ENCODE measurements around the gene EGLN3. TPM values are rescaled to one million over a fixed set of nuclear protein-coding genes. Genes with fewer than 3 reads are reported as not detected.
"Not testable (repeated sequence)": the region's sequence is repeated elsewhere in the genome, so short reads cannot be mapped to it uniquely, and the experiment has no call there.

The EGLN3 gene
- total RNA-seq, 5 donors from 2014 or later (not counting 1 experiment from before 2014, with no cell fraction given) = 3.8 to 15.1 (median 7.6) TPM

DNA sequence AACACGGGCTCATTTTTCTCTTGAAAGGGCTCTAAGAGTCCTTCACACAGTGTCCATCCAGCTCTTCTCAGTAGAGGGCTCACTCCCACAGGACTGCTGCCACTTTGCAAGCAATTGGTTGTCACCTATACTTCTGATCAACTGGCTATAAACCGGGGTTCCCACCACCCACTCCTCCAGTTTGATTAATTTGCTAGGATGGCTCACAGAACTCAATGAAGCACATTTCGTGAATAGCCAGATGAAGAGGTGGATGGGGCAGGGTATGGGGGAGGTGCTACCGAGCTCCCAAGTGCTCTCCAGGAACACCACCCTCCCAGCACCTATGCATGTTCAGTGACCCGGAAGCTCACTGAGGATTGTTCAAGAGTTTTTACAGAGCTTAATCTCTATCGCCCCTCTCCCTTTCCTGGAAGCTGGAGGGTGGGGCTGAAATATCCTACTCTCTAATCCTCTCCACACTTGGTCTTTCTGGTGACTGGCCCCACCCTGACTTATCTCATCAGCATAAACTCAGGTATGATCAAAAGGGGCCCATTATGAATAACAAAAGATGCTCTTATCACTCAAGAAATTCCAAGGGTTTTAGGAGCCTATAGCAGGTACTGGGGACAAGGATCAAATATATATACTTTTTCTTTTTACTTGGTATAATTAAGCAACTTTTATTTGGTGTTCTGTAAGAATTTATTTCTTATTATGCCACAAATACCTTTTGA, 13.9 kb upstream of the EGLN3 start:
- POLR2A ChIA-PET = no interaction called here

DNA sequence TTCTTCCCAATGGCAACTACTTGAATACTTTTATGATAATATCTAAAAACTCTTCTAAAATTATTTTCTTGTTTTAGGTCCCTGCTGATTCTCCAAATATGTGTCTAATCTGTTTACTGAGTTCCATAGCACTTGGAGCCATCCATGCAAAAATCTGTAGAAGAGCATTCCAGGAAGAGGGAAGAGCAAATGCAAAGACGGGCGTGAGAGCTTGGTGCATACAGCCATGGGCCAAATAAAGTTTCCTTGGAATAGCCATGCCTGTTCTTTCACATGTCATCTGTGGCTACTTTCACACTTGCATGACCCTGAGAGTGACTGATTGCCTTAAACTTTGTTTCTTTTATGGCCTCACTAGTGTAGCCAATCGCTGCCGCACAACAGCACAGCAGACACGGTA, 13.0 kb upstream of the EGLN3 start:
- ChIA-PET CTCF (no interaction called here), POLR2A (no interaction called here)
- Histone ChIP-seq H3K9me3 (no peaks in the 10 kb centered on the region), H3K36me3 (ENCODE audit: control insufficient read depth in 2 of 2, extremely low read depth in 1 of 2, insufficient read depth in 1 of 2, low read length in 1 of 2) (no peaks in the 10 kb centered on the region), H3K4me1 (ENCODE audit: control insufficient read depth in 1 of 2, extremely low read depth in 1 of 2, insufficient read depth in 2 of 2, low read length in 2 of 2) (peaks cover 0 to 4% of the 10 kb centered on the region in 2 experiments), H3K27me3 (replicated peaks in 1 of 2; ENCODE audit: control insufficient read depth in 2 of 2, extremely low read depth in 1 of 2, insufficient read depth in 2 of 2, low read length in 1 of 2) (peaks cover 0 to 6% of the 10 kb centered on the region in 2 experiments), H3K4me3 (ENCODE audit: control insufficient read depth in 1 of 2, extremely low read depth in 1 of 2, low read length in 1 of 2) (no peak overlapping the region), H3K27ac (ENCODE audit: low read length) (no peak overlapping the region)
- no peak for DNase-seq
- Mint-ChIP-seq H3K9me3 (peaks cover 0 to 11% (median 8%) of the 10 kb centered on the region in 3 donors), H3K36me3 (peaks cover 6% of the 10 kb centered on the region), H3K4me1 (peaks cover 6 to 12% (median 7%) of the 10 kb centered on the region in 3 donors), H3K27me3 (peaks cover 0 to 8% of the 10 kb centered on the region in 2 donors), H3K27ac (no peak overlapping the region), H3K4me3 (no peak overlapping the region)
- no peak for ATAC-seq (replicated peaks in 1 of 4)
- WGBS (ENCODE audit: insufficient coverage) = 100% methylated on average over 4 of the region's 5 CpGs

More for the DNA sequence above, 13.9 kb upstream of the EGLN3 start:
- no peak for ATAC-seq (replicated peaks in 1 of 4)
- WGBS (ENCODE audit: insufficient coverage) = 100% methylated on average over 1 of the region's 6 CpGs
- peaks cover 0 to 3% of the 10 kb centered on the region in 2 experiments for H3K27me3 ChIP-seq (replicated peaks in 1 of 2; ENCODE audit: control insufficient read depth in 2 of 2, extremely low read depth in 1 of 2, insufficient read depth in 2 of 2, low read length in 1 of 2)
- no peaks in the 10 kb centered on the region for H3K36me3 ChIP-seq (ENCODE audit: control insufficient read depth in 2 of 2, extremely low read depth in 1 of 2, insufficient read depth in 1 of 2, low read length in 1 of 2)
- Mint-ChIP-seq H3K9me3 (peaks cover 2 to 13% (median 10%) of the 10 kb centered on the region in 3 donors), H3K36me3 (peaks cover 6% of the 10 kb centered on the region), H3K27me3 (peaks cover 0 to 8% of the 10 kb centered on the region in 2 donors), H3K4me1 (peaks cover 4 to 6% (median 6%) of the 10 kb centered on the region in 3 donors), H3K4me3 (no peak overlapping the region), H3K27ac (no peak overlapping the region)
- H3K27ac ChIP-seq (ENCODE audit: low read length) = no peak overlapping the region
- no peaks in the 10 kb centered on the region for H3K9me3 ChIP-seq
- DNase-seq = no peak
- CTCF ChIA-PET = no interaction called here
- peaks cover 0 to 1% of the 10 kb centered on the region in 2 experiments for H3K4me1 ChIP-seq (ENCODE audit: control insufficient read depth in 1 of 2, extremely low read depth in 1 of 2, insufficient read depth in 2 of 2, low read length in 2 of 2)
- H3K4me3 ChIP-seq (ENCODE audit: control insufficient read depth in 1 of 2, extremely low read depth in 1 of 2, low read length in 1 of 2) = no peak overlapping the region

DNA sequence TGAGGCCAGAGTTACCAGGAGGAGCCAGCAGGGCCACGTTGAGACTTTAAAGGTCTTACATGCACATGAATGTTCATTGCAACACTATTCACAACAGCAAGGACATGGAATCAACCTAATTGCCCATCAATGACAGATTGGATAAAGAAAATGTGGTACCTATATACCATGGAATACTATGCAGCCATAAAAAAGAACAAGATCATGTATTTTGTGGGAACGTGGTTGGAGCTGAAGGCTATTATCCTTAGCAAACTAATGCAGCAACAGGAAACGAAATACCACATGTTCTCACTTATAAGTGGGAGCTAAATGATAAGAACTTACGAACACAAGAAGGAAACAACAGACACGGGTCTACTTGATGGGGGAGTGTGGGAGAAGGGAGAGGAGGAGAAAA, 11.6 kb upstream of the EGLN3 start:
- DNase-seq; H3K27me3 ChIP-seq (replicated peaks in 1 of 2; ENCODE audit: control insufficient read depth in 2 of 2, extremely low read depth in 1 of 2, insufficient read depth in 2 of 2, low read length in 1 of 2); H3K4me1 ChIP-seq (ENCODE audit: control insufficient read depth in 1 of 2, extremely low read depth in 1 of 2, insufficient read depth in 2 of 2, low read length in 2 of 2); H3K27ac ChIP-seq (ENCODE audit: low read length); H3K27me3 Mint-ChIP-seq; H3K27ac Mint-ChIP-seq; ATAC-seq (replicated peaks in 1 of 4); POLR2A ChIA-PET; H3K4me3 ChIP-seq (ENCODE audit: control insufficient read depth in 1 of 2, extremely low read depth in 1 of 2, low read length in 1 of 2); H3K36me3 ChIP-seq (ENCODE audit: control insufficient read depth in 2 of 2, extremely low read depth in 1 of 2, insufficient read depth in 1 of 2, low read length in 1 of 2); H3K9me3 ChIP-seq; CTCF ChIA-PET; H3K36me3 Mint-ChIP-seq; H3K4me3 Mint-ChIP-seq: not testable (repeated sequence)
- H3K4me1 Mint-ChIP-seq = peaks cover 6 to 12% (median 7%) of the 10 kb centered on the region in 3 donors
- H3K9me3 Mint-ChIP-seq = peaks cover 0 to 11% (median 8%) of the 10 kb centered on the region in 3 donors
- no CpG with 5 or more reads among the region's 5 CpGs for WGBS (ENCODE audit: insufficient coverage)

- Mint-ChIP-seq H3K4me3 (no peak overlapping the region), H3K36me3 (peaks cover 6% of the 10 kb centered on the region), H3K4me1 (peaks cover 6 to 12% (median 7%) of the 10 kb centered on the region in 3 donors), H3K9me3 (peaks cover 0 to 11% (median 8%) of the 10 kb centered on the region in 3 donors), H3K27me3 (peaks cover 2 to 8% of the 10 kb centered on the region in 2 donors), H3K27ac (no peak overlapping the region)
- Histone ChIP-seq H3K36me3 (ENCODE audit: control insufficient read depth in 2 of 2, extremely low read depth in 1 of 2, insufficient read depth in 1 of 2, low read length in 1 of 2) (no peaks in the 10 kb centered on the region), H3K4me3 (ENCODE audit: control insufficient read depth in 1 of 2, extremely low read depth in 1 of 2, low read length in 1 of 2) (no peak overlapping the region), H3K27me3 (replicated peaks in 1 of 2; ENCODE audit: control insufficient read depth in 2 of 2, extremely low read depth in 1 of 2, insufficient read depth in 2 of 2, low read length in 1 of 2) (peaks cover 0 to 6% of the 10 kb centered on the region in 2 experiments), H3K9me3 (no peaks in the 10 kb centered on the region), H3K27ac (ENCODE audit: low read length) (no peak overlapping the region), H3K4me1 (ENCODE audit: control insufficient read depth in 1 of 2, extremely low read depth in 1 of 2, insufficient read depth in 2 of 2, low read length in 2 of 2) (peaks cover 0 to 4% of the 10 kb centered on the region in 2 experiments)
- CTCF ChIA-PET = interaction anchor here in 1 of 2 donors (0.6 kb wide), 1 partner anchor 1969 kb away, joined by 3 read pairs; no protein-coding TSS in a partner anchor
- POLR2A ChIA-PET = no interaction called here
- WGBS (ENCODE audit: insufficient coverage) = 67% methylated on average over 2 of the region's 3 CpGs
- ATAC-seq (replicated peaks in 1 of 4) = no peak
- no peak for DNase-seq
Measured at GRCh38 chr14:33962016-33962415, 11.1 kb upstream of the EGLN3 start.

GRCh38 chr14:33959692-33960151, 8.8 kb upstream of the EGLN3 start:
- no peak overlapping the region for H3K4me3 Mint-ChIP-seq

GRCh38 chr14:33958605-33959226, 7.8 kb upstream of the EGLN3 start:
- peaks cover 0 to 11% (median 8%) of the 10 kb centered on the region in 3 donors for H3K9me3 Mint-ChIP-seq
- 87% methylated on average over 3 of the region's 7 CpGs for WGBS (ENCODE audit: insufficient coverage)
- Histone ChIP-seq H3K27ac (ENCODE audit: low read length) (no peak overlapping the region), H3K4me3 (ENCODE audit: control insufficient read depth in 1 of 2, extremely low read depth in 1 of 2, low read length in 1 of 2) (no peak overlapping the region), H3K4me1 (ENCODE audit: control insufficient read depth in 1 of 2, extremely low read depth in 1 of 2, insufficient read depth in 2 of 2, low read length in 2 of 2) (peaks cover 0 to 4% of the 10 kb centered on the region in 2 experiments), H3K9me3 (no peaks in the 10 kb centered on the region), H3K27me3 (replicated peaks in 1 of 2; ENCODE audit: control insufficient read depth in 2 of 2, extremely low read depth in 1 of 2, insufficient read depth in 2 of 2, low read length in 1 of 2) (peaks cover 0 to 8% of the 10 kb centered on the region in 2 experiments), H3K36me3 (ENCODE audit: control insufficient read depth in 2 of 2, extremely low read depth in 1 of 2, insufficient read depth in 1 of 2, low read length in 1 of 2) (no peaks in the 10 kb centered on the region)
- peaks cover 6 to 12% (median 7%) of the 10 kb centered on the region in 3 donors for H3K4me1 Mint-ChIP-seq
- peaks cover 10% of the 10 kb centered on the region for H3K36me3 Mint-ChIP-seq
- DNase-seq (no peak), ATAC-seq (replicated peaks in 1 of 4) (no peak)
- H3K27ac Mint-ChIP-seq = no peak overlapping the region
- H3K4me3 Mint-ChIP-seq = no peak overlapping the region
- POLR2A ChIA-PET = no interaction called here
- H3K27me3 Mint-ChIP-seq = peaks cover 4 to 17% of the 10 kb centered on the region in 2 donors
- CTCF ChIA-PET = no interaction called here

More at GRCh38 chr14:33959692-33960151, 8.8 kb upstream of the EGLN3 start:
- H3K27ac Mint-ChIP-seq = no peak overlapping the region
- ATAC-seq (replicated peaks in 1 of 4) (no peak), DNase-seq (no peak)
- Histone ChIP-seq H3K36me3 (ENCODE audit: control insufficient read depth in 2 of 2, extremely low read depth in 1 of 2, insufficient read depth in 1 of 2, low read length in 1 of 2) (no peaks in the 10 kb centered on the region), H3K9me3 (no peaks in the 10 kb centered on the region), H3K27me3 (replicated peaks in 1 of 2; ENCODE audit: control insufficient read depth in 2 of 2, extremely low read depth in 1 of 2, insufficient read depth in 2 of 2, low read length in 1 of 2) (peaks cover 0 to 6% of the 10 kb centered on the region in 2 experiments), H3K4me1 (ENCODE audit: control insufficient read depth in 1 of 2, extremely low read depth in 1 of 2, insufficient read depth in 2 of 2, low read length in 2 of 2) (peaks cover 0 to 4% of the 10 kb centered on the region in 2 experiments), H3K27ac (ENCODE audit: low read length) (no peak overlapping the region), H3K4me3 (ENCODE audit: control insufficient read depth in 1 of 2, extremely low read depth in 1 of 2, low read length in 1 of 2) (no peak overlapping the region)
- 36% methylated on average over 4 of the region's 4 CpGs for WGBS (ENCODE audit: insufficient coverage)
- POLR2A ChIA-PET = no interaction called here
- H3K36me3 Mint-ChIP-seq = peaks cover 10% of the 10 kb centered on the region
- peaks cover 4 to 12% of the 10 kb centered on the region in 2 donors for H3K27me3 Mint-ChIP-seq
- CTCF ChIA-PET = no interaction called here
- peaks cover 0 to 11% (median 8%) of the 10 kb centered on the region in 3 donors for H3K9me3 Mint-ChIP-seq
- H3K4me1 Mint-ChIP-seq = peaks cover 6 to 12% (median 7%) of the 10 kb centered on the region in 3 donors
